Cardiac muscle cell (in vitro differentiated cells and primary cell): Measurements from ENCODE around the gene PTPRD. TPM values are rescaled to one million over a fixed set of nuclear protein-coding genes. Genes with fewer than 3 reads are reported as not detected.

Experiments used
- DNase-seq, 2 donors: peaks; one replicate each; pipeline versions ENCODE4 v3.0.0 to v3.0.0-alpha.2; 2010 to 2017; ENCODE audit warnings: low read depth in 1 of 2, low spot score in 1 of 2
- H3K27ac ChIP-seq: fragments of 200-600 bp; sonication (generic); 2 replicates; pipeline ENCODE4 v1.5.1; 2016
- H3K27me3 ChIP-seq: fragments of 200-600 bp; sonication (generic); 2 replicates; pipeline ENCODE4 v1.6.0; 2016; ENCODE audit warnings: control low read depth
- H3K36me3 ChIP-seq: fragments of 200-600 bp; sonication (generic); 2 replicates; pipeline ENCODE4 v1.5.1; 2016; ENCODE audit warnings: control low read depth
- H3K4me1 ChIP-seq: fragments of 200-600 bp; sonication (generic); 2 replicates; pipeline ENCODE4 v1.8.1; 2017; ENCODE audit warnings: low read depth, mild to moderate bottlenecking, mixed run types
- H3K4me3 ChIP-seq: fragments of 200-600 bp; sonication (generic); 2 replicates; pipeline ENCODE4 v1.5.1; 2016; ENCODE audit warnings: mild to moderate bottlenecking
- H3K9me3 ChIP-seq: fragments of 200-600 bp; sonication (generic); 2 replicates; pipeline ENCODE4 v1.5.1; 2017; ENCODE audit warnings: low read depth, mild to moderate bottlenecking, control low read depth
- CTCF ChIP-seq: IDR thresholded peaks from 2 replicates; pipeline ENCODE4 v1.5.1; 2012; ENCODE audit warnings: low read depth, mild to moderate bottlenecking, low read length
- polyA plus RNA-seq: library from polyadenylated mRNA; unstranded; fragments of >200 nt; fragmentation: Nextera tagmentation; extraction: Ambion mirVana; gene quantifications from 2 replicates; pipeline ENCODE4 v1.2.1, GENCODE V29; 2016
- total RNA-seq: library from RNA; depleted of rRNA; stranded (reverse); fragments of >200 nt; gene quantifications from 2 replicates; pipeline ENCODE4 v1.2.3, GENCODE V29; 2016

The PTPRD gene
- total and polyA plus RNA-seq, 2 experiments from 2014 or later: 37.0 to 287 TPM

DNA sequence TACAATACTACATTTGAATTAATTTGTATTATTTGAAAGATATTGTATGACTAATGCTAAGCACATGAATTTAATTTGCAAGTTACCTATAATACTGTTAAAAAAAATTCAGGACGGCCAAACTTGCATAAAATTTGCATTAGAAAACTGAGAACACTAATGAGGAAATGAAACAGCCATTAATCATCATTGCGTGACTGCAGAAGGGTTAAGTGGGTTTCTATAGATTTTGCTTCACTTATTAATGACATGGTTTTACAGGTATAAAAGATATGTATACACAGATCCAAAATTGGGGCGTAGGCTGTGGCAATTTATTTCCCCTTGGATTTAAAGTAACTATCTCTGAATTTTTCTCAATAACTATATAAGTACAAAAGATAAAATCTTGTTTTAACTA lies 882.6 kb downstream of the PTPRD start:
- no peaks in the 10 kb centered on the region for H3K9me3 ChIP-seq
- H3K4me1 ChIP-seq: no peaks in the 10 kb centered on the region
- H3K27ac ChIP-seq: no peak overlapping the region
- no peak overlapping the region for H3K4me3 ChIP-seq
- H3K27me3 ChIP-seq: no peaks in the 10 kb centered on the region
- no peak for TF ChIP-seq CTCF
- no peak for DNase-seq
- H3K36me3 ChIP-seq: no peaks in the 10 kb centered on the region

- no peak for DNase-seq
- no peaks in the 10 kb centered on the region for H3K36me3 ChIP-seq
- H3K27ac ChIP-seq: no peak overlapping the region
- no peaks in the 10 kb centered on the region for H3K4me1 ChIP-seq
- no peaks in the 10 kb centered on the region for H3K27me3 ChIP-seq
- H3K9me3 ChIP-seq: no peaks in the 10 kb centered on the region
- no peak for TF ChIP-seq CTCF
- H3K4me3 ChIP-seq: no peak overlapping the region
Measured at GRCh38 chr9:9729082-9729481, 883.7 kb downstream of the PTPRD start.

GRCh38 chr9:9719373-9720112 lies 893.3 kb downstream of the PTPRD start:
- no peaks in the 10 kb centered on the region for H3K27me3 ChIP-seq
- H3K4me3 ChIP-seq: no peak overlapping the region
- TF ChIP-seq CTCF: no peak
- DNase-seq: no peak
- H3K36me3 ChIP-seq: no peaks in the 10 kb centered on the region
- H3K9me3 ChIP-seq: no peaks in the 10 kb centered on the region
- no peaks in the 10 kb centered on the region for H3K4me1 ChIP-seq
- H3K27ac ChIP-seq: no peak overlapping the region

GRCh38 chr9:9718691-9719090 lies 894.1 kb downstream of the PTPRD start:
- Histone ChIP-seq H3K27me3 (no peaks in the 10 kb centered on the region), H3K9me3 (no peaks in the 10 kb centered on the region), H3K4me1 (no peaks in the 10 kb centered on the region), H3K27ac (no peak overlapping the region), H3K4me3 (no peak overlapping the region), H3K36me3 (no peaks in the 10 kb centered on the region)
- DNase-seq: no peak
- TF ChIP-seq CTCF: no peak

- no peak for DNase-seq
- Histone ChIP-seq H3K27me3 (no peaks in the 10 kb centered on the region), H3K36me3 (no peaks in the 10 kb centered on the region), H3K4me1 (no peaks in the 10 kb centered on the region), H3K4me3 (no peak overlapping the region), H3K9me3 (no peaks in the 10 kb centered on the region), H3K27ac (no peak overlapping the region)
- TF ChIP-seq CTCF: no peak
Measured at GRCh38 chr9:9679433-9679832, 933.4 kb downstream of the PTPRD start.
